Gastroesophageal sphincter (tissue), 4 donors: ENCODE results near the gene DIAPH3. TPM values are rescaled to one million over a fixed set of nuclear protein-coding genes. Genes with fewer than 3 reads are reported as not detected.

ENCODE experiments used
- ATAC-seq: fragments of 150-250 bp; one replicate; pipeline ENCODE4 v1.9.1; 2016; ENCODE audit warnings: mild to moderate bottlenecking, moderate library complexity
- H3K27ac ChIP-seq, 4 donors: fragments of 200-600 bp; sonication (generic) in 3 of 4; 1 replicate in 3 of 4; 2 replicates in 1 of 4; pipeline ENCODE4 v1.5.1; 2016 to 2019
- H3K27me3 ChIP-seq: fragments of 200-600 bp; sonication (generic); one replicate; pipeline ENCODE4 v1.5.1; 2019
- H3K36me3 ChIP-seq, 2 donors: fragments of 200-600 bp; sonication (generic); one replicate each; pipeline ENCODE4 v1.5.1; 2019; ENCODE audit warnings: control low read depth in 1 of 2
- H3K4me1 ChIP-seq, 3 donors: fragments of 200-600 bp; sonication (generic); 1 replicate in 2 of 3; 2 replicates in 1 of 3; pipeline ENCODE4 v1.5.1; 2016 to 2019; ENCODE audit warnings: control low read depth in 2 of 3
- H3K4me3 ChIP-seq, 2 donors: fragments of 200-600 bp; sonication (generic); one replicate each; pipeline ENCODE4 v1.5.1; 2019; ENCODE audit warnings: mild to moderate bottlenecking in 1 of 2, moderate library complexity in 1 of 2
- H3K9me3 ChIP-seq, 3 donors: fragments of 200-600 bp; sonication (generic); one replicate each; pipeline ENCODE4 v1.5.1; 2017 to 2019; ENCODE audit warnings: control low read depth in 2 of 3
- EP300 ChIP-seq: sonication (generic); formaldehyde crosslinking; IDR thresholded peaks from one replicate; pipeline ENCODE4 v1.6.1; 2017; ENCODE audit warnings: antibody characterized with exemption, mild to moderate bottlenecking
- POLR2A ChIP-seq, 2 donors: fragments of 450-650 bp; IDR thresholded peaks; one replicate each; pipeline ENCODE4 v1.6.1; 2017; ENCODE audit warnings: antibody characterized with exemption in 2 of 2, mild to moderate bottlenecking in 2 of 2, moderate library complexity in 1 of 2
- POLR2AphosphoS5 ChIP-seq: sonication (generic); formaldehyde crosslinking; IDR thresholded peaks from one replicate; pipeline ENCODE4 v1.6.1; 2017; ENCODE audit warnings: antibody characterized with exemption
- WGBS, 2 donors: methylation state at CpG; one replicate each; pipeline ENCODE4 v1.1.5; 2018; ENCODE audit warnings: low coverage in 1 of 2; 5-methylcytosine and 5-hydroxymethylcytosine counted together
- total RNA-seq, 4 donors: library from RNA; depleted of rRNA; stranded (reverse); fragments of >200 nt; gene quantifications; one replicate each; pipeline ENCODE4 v1.1.0, GENCODE V29; 2016
- TF ChIP-seq, protein P1 (sequence below), 4 experiments: fragments of 200-600 bp in 2 of 4; fragments of 450-650 bp in 2 of 4; sonication (generic) in 1 of 4; IDR thresholded peaks; one replicate each; pipeline ENCODE4 v1.5.1; 2017 to 2019; ENCODE audit warnings: antibody characterized with exemption in 4 of 4, mild to moderate bottlenecking in 2 of 4, moderate library complexity in 2 of 4

Gene DIAPH3
- total RNA-seq, 4 donors from 2014 or later: 0.13 to 1.7 (median 0.49) TPM; not detected in 1

DNA sequence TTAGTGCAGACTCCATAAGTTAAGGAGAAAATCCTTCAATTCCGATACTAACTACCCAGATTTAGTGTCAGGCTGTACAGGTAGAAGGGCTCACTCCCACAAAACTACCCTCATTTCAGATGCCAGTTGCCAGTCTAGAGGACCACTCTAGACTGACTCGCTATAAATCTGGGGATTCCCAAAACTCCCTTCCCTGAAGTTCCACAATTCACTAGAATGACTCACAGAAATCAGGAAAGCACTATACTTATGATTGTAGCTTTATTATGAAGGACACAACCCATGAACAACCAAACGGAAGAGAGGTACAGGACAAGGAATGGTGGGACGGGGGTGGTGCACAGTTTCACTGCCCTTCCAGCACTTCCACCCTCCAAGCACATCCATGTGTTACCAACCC is 321.2 kb downstream of the DIAPH3 start:
- H3K4me1 ChIP-seq: no peaks in the 10 kb centered on the region
- no peaks in the 10 kb centered on the region for H3K9me3 ChIP-seq
- H3K27me3 ChIP-seq: no peaks in the 10 kb centered on the region
- WGBS, 2 donors: 96% methylated on average over 3 to 4 of the region's 4 CpGs
- no peak overlapping the region for H3K27ac ChIP-seq
- no peak for TF ChIP-seq POLR2AphosphoS5
- TF ChIP-seq, protein P1, sequence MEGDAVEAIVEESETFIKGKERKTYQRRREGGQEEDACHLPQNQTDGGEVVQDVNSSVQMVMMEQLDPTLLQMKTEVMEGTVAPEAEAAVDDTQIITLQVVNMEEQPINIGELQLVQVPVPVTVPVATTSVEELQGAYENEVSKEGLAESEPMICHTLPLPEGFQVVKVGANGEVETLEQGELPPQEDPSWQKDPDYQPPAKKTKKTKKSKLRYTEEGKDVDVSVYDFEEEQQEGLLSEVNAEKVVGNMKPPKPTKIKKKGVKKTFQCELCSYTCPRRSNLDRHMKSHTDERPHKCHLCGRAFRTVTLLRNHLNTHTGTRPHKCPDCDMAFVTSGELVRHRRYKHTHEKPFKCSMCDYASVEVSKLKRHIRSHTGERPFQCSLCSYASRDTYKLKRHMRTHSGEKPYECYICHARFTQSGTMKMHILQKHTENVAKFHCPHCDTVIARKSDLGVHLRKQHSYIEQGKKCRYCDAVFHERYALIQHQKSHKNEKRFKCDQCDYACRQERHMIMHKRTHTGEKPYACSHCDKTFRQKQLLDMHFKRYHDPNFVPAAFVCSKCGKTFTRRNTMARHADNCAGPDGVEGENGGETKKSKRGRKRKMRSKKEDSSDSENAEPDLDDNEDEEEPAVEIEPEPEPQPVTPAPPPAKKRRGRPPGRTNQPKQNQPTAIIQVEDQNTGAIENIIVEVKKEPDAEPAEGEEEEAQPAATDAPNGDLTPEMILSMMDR (IDR thresholded peaks at IDR 0.05): no peak
- no peak for TF ChIP-seq POLR2A (IDR thresholded peaks at IDR 0.05)
- no peak overlapping the region for H3K4me3 ChIP-seq
- ATAC-seq: no peak
- no peaks in the 10 kb centered on the region for H3K36me3 ChIP-seq

GRCh38 chr13:59839186-59839585 is 324.5 kb downstream of the DIAPH3 start:
- H3K27ac ChIP-seq: no peak overlapping the region
- H3K9me3 ChIP-seq: no peaks in the 10 kb centered on the region
- no peak for ATAC-seq
- TF ChIP-seq EP300: no peak
- no peak for TF ChIP-seq POLR2A (IDR thresholded peaks at IDR 0.05)
- WGBS, 2 donors: 85 to 100% methylated on average over 2 of the region's 2 CpGs
- no peaks in the 10 kb centered on the region for H3K27me3 ChIP-seq
- no peaks in the 10 kb centered on the region for H3K36me3 ChIP-seq
- no peak overlapping the region for H3K4me3 ChIP-seq
- H3K4me1 ChIP-seq: no peaks in the 10 kb centered on the region

- ATAC-seq: no peak
- TF ChIP-seq, protein P1 (IDR thresholded peaks at IDR 0.05): no peak
- TF ChIP-seq POLR2A (IDR thresholded peaks at IDR 0.05) (no peak), EP300 (no peak), POLR2AphosphoS5 (no peak)
- H3K27ac ChIP-seq: no peak overlapping the region
- no peaks in the 10 kb centered on the region for H3K27me3 ChIP-seq
- no peak overlapping the region for H3K4me3 ChIP-seq
- no peaks in the 10 kb centered on the region for H3K36me3 ChIP-seq
- H3K4me1 ChIP-seq: no peaks in the 10 kb centered on the region
- WGBS, 2 donors: 75 to 79% methylated on average over 2 to 3 of the region's 3 CpGs
- no peaks in the 10 kb centered on the region for H3K9me3 ChIP-seq
Observed at GRCh38 chr13:59837101-59837500, 326.6 kb downstream of the DIAPH3 start.

DNA sequence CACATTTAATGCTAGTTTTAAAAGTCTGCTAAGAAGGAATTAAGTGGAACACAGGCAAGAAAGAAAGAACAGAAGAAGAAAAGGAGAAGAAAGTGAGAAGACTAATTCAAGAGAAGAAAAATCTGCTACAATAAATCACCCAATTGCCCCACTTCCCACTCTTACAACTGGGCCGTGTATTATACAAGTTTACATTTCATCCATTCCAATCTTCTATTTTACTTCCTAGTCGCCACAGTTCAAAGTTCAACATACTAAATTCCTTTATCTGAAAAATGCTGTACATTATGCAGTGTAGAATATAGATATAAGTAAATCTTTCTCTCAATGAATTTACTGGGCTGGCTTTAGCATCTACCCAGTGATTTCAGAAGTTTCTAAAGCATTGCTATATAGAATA is 328.2 kb downstream of the DIAPH3 start:
- no peak overlapping the region for H3K27ac ChIP-seq
- WGBS, 2 donors: 64 to 70% methylated on average over 2 of the region's 2 CpGs
- H3K4me1 ChIP-seq: no peaks in the 10 kb centered on the region
- H3K27me3 ChIP-seq: no peaks in the 10 kb centered on the region
- ATAC-seq: no peak
- TF ChIP-seq POLR2AphosphoS5 (no peak), POLR2A (IDR thresholded peaks at IDR 0.05) (no peak), EP300 (no peak)
- TF ChIP-seq, protein P1 (IDR thresholded peaks at IDR 0.05): no peak
- no peaks in the 10 kb centered on the region for H3K9me3 ChIP-seq
- H3K36me3 ChIP-seq: no peaks in the 10 kb centered on the region
- no peak overlapping the region for H3K4me3 ChIP-seq

DNA sequence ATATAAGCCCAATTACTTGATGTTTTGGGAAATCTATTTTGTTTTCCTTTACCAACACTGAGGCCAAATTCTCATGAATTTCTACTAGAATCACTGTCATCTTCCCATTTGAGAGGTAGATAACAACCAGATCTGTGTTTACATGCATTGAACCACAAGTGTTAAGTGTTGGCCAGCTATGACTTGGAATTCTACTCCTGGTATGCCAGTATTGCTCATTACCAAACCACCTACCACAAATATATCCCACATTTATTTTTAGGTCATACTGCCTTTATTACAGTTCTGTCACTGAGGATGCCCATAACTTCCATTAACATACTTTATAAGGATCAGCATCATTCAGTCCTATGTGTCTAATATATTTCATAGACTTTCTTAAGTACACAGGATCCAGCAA is 328.9 kb downstream of the DIAPH3 start:
- no peak overlapping the region for H3K27ac ChIP-seq

More for the DNA sequence above, 328.9 kb downstream of the DIAPH3 start:
- ATAC-seq: no peak
- Histone ChIP-seq H3K36me3 (no peaks in the 10 kb centered on the region), H3K4me3 (no peak overlapping the region), H3K4me1 (no peaks in the 10 kb centered on the region), H3K27me3 (no peaks in the 10 kb centered on the region), H3K9me3 (no peaks in the 10 kb centered on the region)
- TF ChIP-seq POLR2AphosphoS5: no peak
- TF ChIP-seq EP300: no peak
- TF ChIP-seq POLR2A (IDR thresholded peaks at IDR 0.05): no peak
- TF ChIP-seq, protein P1 (IDR thresholded peaks at IDR 0.05): no peak
